GM10248 (cell line): ENCODE results near the gene SELPLG.

Experiments
- CTCF ChIA-PET: fragments of 300-600 bp; sonication (Branson Sonifier 250); formaldehyde crosslinking; extraction: SDS; loops from one replicate; lab custom pipeline; 2021; ENCODE audit warnings: antibody characterized with exemption; lab: Yijun Ruan, JAX
- POLR2A ChIA-PET: fragments of 350-650 bp; sonication (Branson Sonifier 250); formaldehyde crosslinking; extraction: SDS; loops from one replicate; lab custom pipeline; 2020; ENCODE audit warnings: antibody characterized with exemption; lab: Yijun Ruan, JAX
- DNase-seq: peaks from one replicate; pipeline ENCODE4 v3.0.0; 2012; ENCODE audit errors: extremely low spot score
- CTCF ChIP-seq: IDR thresholded peaks from 2 replicates; pipeline ENCODE4 v1.5.1; 2012; ENCODE audit warnings: mild to moderate bottlenecking, low read depth; ENCODE audit errors: extremely low read depth, missing control alignments, control extremely low read depth

Gene SELPLG

GRCh38 chr12:108676707-108677106 lies 43.0 kb upstream of the SELPLG start:
- CTCF ChIA-PET = interaction anchor here (1.1 kb wide), 1 partner anchor 12 kb away, joined by 6 read pairs; no protein-coding TSS in a partner anchor

GRCh38 chr12:108675792-108676191 lies 42.1 kb upstream of the SELPLG start:
- POLR2A ChIA-PET = no interaction called here
- CTCF ChIA-PET = interaction anchor here (1.5 kb wide), 1 partner anchor 18 kb away, joined by 3 read pairs; no protein-coding TSS in a partner anchor
- no peak for DNase-seq
- TF ChIP-seq CTCF = no peak

More at GRCh38 chr12:108676707-108677106, 43.0 kb upstream of the SELPLG start:
- no peak for TF ChIP-seq CTCF
- POLR2A ChIA-PET = no interaction called here
- no peak for DNase-seq

- ChIA-PET POLR2A (no interaction called here), CTCF (interaction anchor here (1.4 to 3.9 kb wide), 4 partner anchors 8 to 132 kb away, joined by 4 to 15 read pairs (median 12); no protein-coding TSS in a partner anchor)
- no peak for DNase-seq
- no peak for TF ChIP-seq CTCF
Observed at GRCh38 chr12:108672054-108672453, 38.4 kb upstream of the SELPLG start.

GRCh38 chr12:108671110-108671509 lies 37.4 kb upstream of the SELPLG start:
- POLR2A ChIA-PET = no interaction called here
- TF ChIP-seq CTCF = no peak
- no peak for DNase-seq
- CTCF ChIA-PET = interaction anchor here (1.4 to 9.8 kb wide), 6 partner anchors 9 to 133 kb away, joined by 3 to 257 read pairs (median 8); no protein-coding TSS in a partner anchor

GRCh38 chr12:108670066-108670631 lies 36.5 kb upstream of the SELPLG start:
- CTCF ChIA-PET = interaction anchor here (1.5 to 9.8 kb wide), 7 partner anchors 10 to 423 kb away, joined by 3 to 257 read pairs (median 4); partner anchors contain the start of gene ALKBH2
- no peak for TF ChIP-seq CTCF
- POLR2A ChIA-PET = interaction anchor here (0.6 kb wide), 1 partner anchor 812 kb away, joined by 3 read pairs; no protein-coding TSS in a partner anchor
- no peak for DNase-seq

GRCh38 chr12:108668542-108668941 lies 34.8 kb upstream of the SELPLG start:
- TF ChIP-seq CTCF = no peak
- CTCF ChIA-PET = interaction anchor here (1.0 to 9.8 kb wide), 7 partner anchors 11 to 424 kb away, joined by 3 to 257 read pairs (median 4); partner anchors contain the start of gene ALKBH2
- POLR2A ChIA-PET = interaction anchor here (1.1 kb wide), 1 partner anchor 26 kb away, joined by 3 read pairs; no protein-coding TSS in a partner anchor
- no peak for DNase-seq
